ENCODE data around the gene ZMIZ1. TPM values are rescaled to one million over a fixed set of nuclear protein-coding genes. Genes with fewer than 3 reads are reported as not detected.

Gene ZMIZ1
- total RNA-seq, 1 experiment from 2014 or later = 28.4 TPM

- BruUV-seq (replicated peaks) = no TSS peak
- no peak overlapping the region for H3K27ac ChIP-seq (ENCODE audit: low read depth, low read length)
- peaks cover 23% of the 10 kb centered on the region for H3K79me2 ChIP-seq (ENCODE audit: insufficient read depth, low read length)
- ChIA-PET RAD21 (ENCODE audit: low non-redundant PET in 1 of 2, low total read pairs in 2 of 2, uncharacterized antibody in 2 of 2, unreplicated experiment in 2 of 2) (no interaction called here), POLR2A (no interaction called here), CTCF (interaction anchor here (2.7 kb wide), 1 partner anchor 143 kb away, joined by 7 read pairs; no protein-coding TSS in a partner anchor)
- H3K4me2 ChIP-seq (ENCODE audit: low read length) = no peak overlapping the region
- no peak overlapping the region for H3K9ac ChIP-seq (ENCODE audit: low read length)
- peaks cover 7 to 34% of the 10 kb centered on the region in 2 experiments; a peak in 3 of 4 replicates for H3K4me1 ChIP-seq (ENCODE audit: control insufficient read depth in 1 of 2, insufficient read depth in 2 of 2, low read length in 2 of 2)
- intact Hi-C loops (cut with micrococcal nuclease) = no loop called here
- H3K36me3 ChIP-seq (ENCODE audit: control insufficient read depth in 1 of 2, insufficient read depth in 2 of 2, low read length in 2 of 2) = peaks cover 4 to 13% of the 10 kb centered on the region in 2 experiments; a peak in 2 of 4 replicates
- no peak overlapping the region for H3K4me3 ChIP-seq (replicated peaks in 1 of 2; ENCODE audit: low read depth in 1 of 2, low read length in 2 of 2)
- H3K27me3 ChIP-seq (ENCODE audit: insufficient read depth, low read length) = no peaks in the 10 kb centered on the region
- H3K9me3 ChIP-seq (ENCODE audit: control insufficient read depth in 1 of 2, insufficient read depth in 1 of 2, low read depth in 1 of 2, low read length in 2 of 2) = no peaks in the 10 kb centered on the region
- no peaks in the 10 kb centered on the region for H3K9me2 ChIP-seq (ENCODE audit: insufficient read depth)
- DNase-seq (ENCODE audit: low read depth, low spot score) (no peak), ATAC-seq (no peak)
- TF ChIP-seq ZNF274 (IDR thresholded peaks at IDR 0.05; ENCODE audit: low read depth, low read length) (no peak), EZH2phosphoT487 (IDR thresholded peaks at IDR 0.05; ENCODE audit: borderline replicate concordance) (no peak), ATF3 (IDR thresholded peaks at IDR 0.05) (no peak), EGR1 (IDR thresholded peaks at IDR 0.05; ENCODE audit: low read depth) (no peak), REST (IDR thresholded peaks at IDR 0.05; ENCODE audit: low read depth) (no peak), ZFX (IDR thresholded peaks at IDR 0.05) (no peak)
- no peak overlapping the region for H2AFZ ChIP-seq (ENCODE audit: low read depth, low read length, poor library complexity, severe bottlenecking)
- peaks cover 7% of the 10 kb centered on the region; the same call in 1 of the 2 replicates for H4K20me1 ChIP-seq (ENCODE audit: insufficient read depth)
Measured at GRCh38 chr10:79344502-79345195, 275.9 kb downstream of the ZMIZ1 start.
